ENCODE measurements around the gene ARHGAP6. TPM values are rescaled to one million over a fixed set of nuclear protein-coding genes. Genes with fewer than 3 reads are reported as not detected.
"Not testable (repeated sequence)": the region's sequence is repeated elsewhere in the genome, so short reads cannot be mapped to it uniquely, and the experiment has no call there.

Gene ARHGAP6
- polyA plus RNA-seq, 1 donor = 15.0 TPM

GRCh38 chrX:11244636-11245035, 421.1 kb downstream of the ARHGAP6 start:
- DNase-seq = no peak

GRCh38 chrX:11242704-11243103, 423.0 kb downstream of the ARHGAP6 start:
- DNase-seq = no peak

GRCh38 chrX:11241720-11242119, 424.0 kb downstream of the ARHGAP6 start:
- no peak for DNase-seq

GRCh38 chrX:11239230-11239629, 426.5 kb downstream of the ARHGAP6 start:
- no peak for DNase-seq

GRCh38 chrX:11235377-11235776, 430.3 kb downstream of the ARHGAP6 start:
- DNase-seq = not testable (repeated sequence)

GRCh38 chrX:11215191-11215921, 450.4 kb downstream of the ARHGAP6 start:
- no peak for DNase-seq

- no peak for DNase-seq
Measured at GRCh38 chrX:11214346-11215190, 451.2 kb downstream of the ARHGAP6 start.

GRCh38 chrX:11212741-11213140, 453.0 kb downstream of the ARHGAP6 start:
- DNase-seq = no peak

- no peak for DNase-seq
Measured at GRCh38 chrX:11210415-11210801, 455.3 kb downstream of the ARHGAP6 start.

GRCh38 chrX:11209798-11210414, 455.8 kb downstream of the ARHGAP6 start:
- DNase-seq = no peak

GRCh38 chrX:11206716-11207115, 459.0 kb downstream of the ARHGAP6 start:
- DNase-seq = no peak

- no peak for DNase-seq
Measured at GRCh38 chrX:11205796-11206195, 459.9 kb downstream of the ARHGAP6 start.

GRCh38 chrX:11197671-11198070, 468.0 kb downstream of the ARHGAP6 start:
- no peak for DNase-seq

- DNase-seq = no peak
Measured at GRCh38 chrX:11196476-11196875, 469.2 kb downstream of the ARHGAP6 start.

GRCh38 chrX:11193035-11193469, 472.7 kb downstream of the ARHGAP6 start:
- DNase-seq = no peak

- DNase-seq = no peak
Measured at GRCh38 chrX:11190745-11191510, 474.8 kb downstream of the ARHGAP6 start.

GRCh38 chrX:11189097-11189496, 476.6 kb downstream of the ARHGAP6 start:
- no peak for DNase-seq

GRCh38 chrX:11188664-11189063, 477.1 kb downstream of the ARHGAP6 start:
- DNase-seq = no peak

GRCh38 chrX:11187001-11187400, 478.7 kb downstream of the ARHGAP6 start:
- no peak for DNase-seq

GRCh38 chrX:11185861-11186260, 479.9 kb downstream of the ARHGAP6 start:
- DNase-seq = no peak

- no peak for DNase-seq
Measured at GRCh38 chrX:11180571-11180970, 485.1 kb downstream of the ARHGAP6 start.

- DNase-seq = no peak
Measured at GRCh38 chrX:11172415-11172814, 493.3 kb downstream of the ARHGAP6 start.

Measured in left kidney (tissue), 2 donors.